GM21717 (cell line): Measurements from ENCODE around the gene MYPOP.
"Not testable (repeated sequence)": the region's sequence is repeated elsewhere in the genome, so short reads cannot be mapped to it uniquely, and the experiment has no call there.

ENCODE experiments used
- ATAC-seq: cut with Tn5 transposase; IDR thresholded peaks from one replicate; pipeline ENCODE4 v1.9.1; 2021; ENCODE audit warnings: mild to moderate bottlenecking, moderate library complexity; ENCODE audit not compliant: unreplicated experiment

MYPOP gene

GRCh38 chr19:45883881-45884681 lies 18.3 kb downstream of the MYPOP start:
- no peak for ATAC-seq

- no peak for ATAC-seq
These were observed 18.9 kb downstream of the MYPOP start for GRCh38 chr19:45883586-45883880.

DNA sequence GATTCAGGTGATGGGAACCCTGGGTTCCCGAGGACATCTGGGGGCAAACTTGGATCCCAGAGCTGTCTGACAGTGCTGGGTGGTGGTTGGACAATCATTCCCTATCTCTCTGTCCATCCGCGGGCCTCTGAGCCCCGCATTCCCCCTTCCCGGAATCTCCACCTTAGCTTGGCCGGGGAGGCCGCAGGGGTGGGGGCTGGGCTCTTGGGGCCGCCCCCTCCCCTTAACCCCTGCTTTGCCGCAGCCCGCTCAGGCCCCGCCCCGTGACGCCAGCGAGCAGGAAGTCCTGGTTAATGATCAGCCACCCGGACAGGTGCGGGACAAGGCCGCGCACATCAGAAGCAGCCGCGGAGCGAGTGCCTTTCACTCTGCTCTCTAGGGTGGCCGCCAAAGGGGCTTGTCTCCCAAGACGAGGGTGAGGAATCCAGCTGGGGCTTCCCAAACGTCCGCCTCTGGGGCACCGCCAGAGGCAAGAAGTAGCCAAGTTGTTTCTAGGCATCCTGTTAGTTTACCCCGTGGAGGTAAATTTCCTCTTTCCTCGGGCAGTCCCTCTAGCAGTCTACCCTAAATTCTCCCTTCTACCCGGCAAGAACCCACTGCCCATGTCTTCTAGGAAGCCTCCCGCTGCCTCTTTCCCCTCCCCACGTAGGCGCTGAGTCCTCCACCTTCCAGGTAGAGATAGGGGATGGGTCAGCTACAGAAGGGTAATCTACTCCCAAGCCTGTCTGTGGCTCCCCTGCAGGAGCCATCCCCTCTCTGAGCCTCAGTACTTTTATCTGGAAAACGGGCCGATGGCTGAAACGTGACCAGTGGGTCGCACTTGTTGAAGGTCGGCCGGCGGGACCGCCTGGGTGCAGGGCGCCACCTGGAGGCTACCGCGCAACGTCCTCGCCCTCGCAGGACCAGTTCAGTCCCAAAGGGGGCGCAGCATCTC lies 19.5 kb downstream of the MYPOP start:
- no peak for ATAC-seq

- no peak for ATAC-seq
These were observed 20.4 kb downstream of the MYPOP start for GRCh38 chr19:45881909-45882528.

DNA sequence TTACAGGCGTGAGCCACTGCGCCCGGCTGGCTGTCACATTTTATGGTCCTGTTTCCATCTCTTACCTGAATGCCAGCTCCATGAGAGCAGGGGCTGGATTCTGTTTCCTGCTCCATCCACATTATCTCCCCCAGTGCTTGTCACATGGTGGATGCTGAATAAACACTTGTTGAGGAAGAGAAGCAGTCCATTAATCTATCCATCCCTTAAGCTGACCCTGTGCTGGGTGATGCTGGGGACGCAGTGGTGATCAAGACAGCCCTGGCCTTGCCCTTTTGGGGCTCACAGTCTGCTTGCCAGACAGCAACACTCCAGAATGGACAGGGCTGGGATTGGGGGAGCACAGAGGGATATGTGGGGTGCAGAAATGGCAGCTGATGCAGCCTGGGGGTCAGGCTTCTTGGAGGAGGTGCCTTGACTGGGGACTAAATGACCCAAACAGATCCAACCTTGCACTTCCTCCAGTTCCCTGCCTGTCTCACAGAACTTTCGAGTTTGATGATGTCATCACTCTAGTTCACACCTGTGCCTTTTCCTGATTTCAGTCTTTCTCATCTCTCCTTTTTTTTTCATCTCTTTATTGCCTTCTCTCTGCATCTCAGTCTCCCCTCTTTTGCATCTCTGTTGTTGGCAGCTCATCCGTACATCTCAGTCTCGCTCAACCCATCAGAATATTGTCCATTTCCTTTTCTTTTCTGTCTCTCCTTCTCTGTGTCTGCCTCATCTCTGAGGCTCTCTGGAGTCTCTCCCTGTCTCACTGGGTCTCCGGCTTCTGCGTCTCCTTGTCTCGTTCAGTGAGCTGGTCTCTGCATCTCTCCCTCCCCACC lies 21.1 kb downstream of the MYPOP start:
- no peak for ATAC-seq

DNA sequence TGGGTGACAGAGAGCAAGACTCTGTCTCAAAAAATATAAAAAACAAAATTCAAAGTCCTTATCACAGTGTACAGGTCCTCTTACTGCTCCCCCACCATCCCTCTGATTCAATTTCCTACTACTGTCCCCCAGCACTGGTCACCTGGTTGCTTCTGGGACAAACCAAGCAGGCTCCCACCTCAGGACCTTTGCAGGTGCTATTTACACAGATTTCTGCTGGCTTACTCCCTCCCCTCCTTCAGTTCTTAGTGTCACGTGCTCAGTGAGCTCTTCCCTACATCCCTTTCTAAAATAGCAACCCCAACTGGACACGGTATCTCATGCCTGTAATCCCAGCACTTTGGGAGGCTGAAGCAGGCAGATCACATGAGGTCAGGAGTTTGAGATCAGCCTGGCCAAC lies 22.4 kb downstream of the MYPOP start:
- no peak for ATAC-seq

- ATAC-seq = no peak
These were observed 23.4 kb downstream of the MYPOP start for GRCh38 chr19:45879055-45879454.

- ATAC-seq = no peak
These were observed 24.2 kb downstream of the MYPOP start for GRCh38 chr19:45878043-45878794.

GRCh38 chr19:45876411-45877197 lies 25.8 kb downstream of the MYPOP start:
- no peak for ATAC-seq

DNA sequence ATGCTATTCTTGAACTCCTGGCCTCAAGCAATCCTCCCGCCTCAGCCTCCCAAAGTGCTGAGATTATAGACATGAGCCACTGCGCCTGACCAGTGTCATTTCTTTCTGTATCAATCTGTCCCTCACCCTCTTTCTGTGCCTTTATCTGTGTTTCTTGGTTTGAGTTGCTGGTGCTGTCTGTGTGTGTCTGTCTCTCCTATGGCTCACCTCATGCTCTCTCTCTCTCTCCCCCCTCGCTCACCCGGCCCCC lies 26.3 kb downstream of the MYPOP start:
- ATAC-seq = no peak

DNA sequence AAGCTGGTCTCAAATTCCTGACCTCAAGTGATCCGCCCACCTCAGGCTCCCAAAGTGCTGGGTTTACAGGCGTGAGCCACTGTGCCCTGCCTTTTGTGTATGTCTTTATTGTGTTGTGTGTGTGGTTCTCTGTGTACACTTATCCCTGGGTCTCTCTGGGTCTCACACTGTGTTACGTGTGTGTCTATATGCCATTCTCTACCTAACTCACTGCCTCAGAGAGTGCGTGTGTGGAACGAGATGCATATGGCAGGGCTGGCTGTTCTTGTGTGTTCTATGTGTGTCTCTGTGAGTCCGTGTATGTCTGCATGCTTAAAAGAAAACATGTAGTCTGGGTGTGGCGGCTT lies 27.8 kb downstream of the MYPOP start:
- no peak for ATAC-seq

- no peak for ATAC-seq
These were observed 29.1 kb downstream of the MYPOP start for GRCh38 chr19:45873219-45873772.

- no peak for ATAC-seq
These were observed 30.1 kb downstream of the MYPOP start for GRCh38 chr19:45872095-45872919.

DNA sequence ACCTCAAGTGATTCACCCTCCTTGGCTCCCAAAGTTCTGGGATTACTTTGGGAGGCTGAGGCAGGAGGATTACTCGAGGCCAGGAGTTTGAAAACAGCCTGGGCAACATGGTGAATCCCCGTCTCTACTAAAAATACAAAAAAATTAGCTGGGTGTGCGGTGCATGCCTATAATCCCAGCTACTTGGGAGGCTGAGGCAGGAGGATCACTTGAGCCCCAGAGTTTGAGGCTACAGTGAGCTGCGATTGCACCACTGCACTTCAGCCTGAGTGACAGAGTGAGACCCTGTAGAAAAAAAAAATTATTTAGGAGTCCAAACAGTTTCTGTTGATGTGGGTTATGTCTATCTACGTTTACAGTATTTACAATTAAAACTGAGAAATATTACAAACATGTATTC lies 31.6 kb downstream of the MYPOP start:
- ATAC-seq = no peak

- not testable (repeated sequence) for ATAC-seq
These were observed 35.2 kb downstream of the MYPOP start for GRCh38 chr19:45867241-45867640.

DNA sequence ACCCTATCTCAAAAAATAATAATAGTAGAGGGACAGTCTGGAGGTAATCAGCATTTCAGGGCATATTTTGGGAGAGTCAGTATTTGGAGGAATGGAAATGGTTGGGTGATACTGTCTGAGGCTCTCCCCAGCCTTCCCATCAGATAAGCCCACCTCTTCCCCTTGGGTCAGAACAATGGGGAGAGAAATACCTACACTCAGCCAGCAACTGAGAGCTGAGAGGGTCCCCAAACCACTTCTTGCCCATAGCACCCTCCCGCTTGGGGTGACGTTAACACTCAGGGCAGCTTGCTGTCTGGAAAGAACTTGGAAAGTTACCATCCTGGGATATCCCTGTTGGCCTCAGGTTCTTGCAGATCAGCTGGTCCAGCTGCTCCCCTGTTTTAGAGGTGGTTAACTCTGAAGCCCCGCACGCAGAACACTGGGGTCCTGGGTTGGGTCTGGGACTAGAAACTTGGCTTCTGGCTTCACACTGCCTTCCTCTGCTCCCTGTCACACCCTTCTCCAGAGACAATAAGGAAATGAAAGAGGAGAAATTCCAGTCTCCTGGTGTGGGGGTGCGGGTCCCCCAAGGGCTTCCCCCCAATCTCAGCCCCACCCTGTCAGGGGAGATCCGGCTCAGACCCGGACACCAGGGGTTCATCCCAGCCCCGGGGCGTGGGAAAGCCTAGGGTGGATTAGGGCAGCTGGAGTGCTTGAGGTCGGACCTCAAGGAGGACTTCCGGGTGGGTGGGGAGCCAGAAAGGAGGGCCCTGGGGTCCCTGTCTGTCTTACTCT lies 35.8 kb downstream of the MYPOP start:
- no peak for ATAC-seq

DNA sequence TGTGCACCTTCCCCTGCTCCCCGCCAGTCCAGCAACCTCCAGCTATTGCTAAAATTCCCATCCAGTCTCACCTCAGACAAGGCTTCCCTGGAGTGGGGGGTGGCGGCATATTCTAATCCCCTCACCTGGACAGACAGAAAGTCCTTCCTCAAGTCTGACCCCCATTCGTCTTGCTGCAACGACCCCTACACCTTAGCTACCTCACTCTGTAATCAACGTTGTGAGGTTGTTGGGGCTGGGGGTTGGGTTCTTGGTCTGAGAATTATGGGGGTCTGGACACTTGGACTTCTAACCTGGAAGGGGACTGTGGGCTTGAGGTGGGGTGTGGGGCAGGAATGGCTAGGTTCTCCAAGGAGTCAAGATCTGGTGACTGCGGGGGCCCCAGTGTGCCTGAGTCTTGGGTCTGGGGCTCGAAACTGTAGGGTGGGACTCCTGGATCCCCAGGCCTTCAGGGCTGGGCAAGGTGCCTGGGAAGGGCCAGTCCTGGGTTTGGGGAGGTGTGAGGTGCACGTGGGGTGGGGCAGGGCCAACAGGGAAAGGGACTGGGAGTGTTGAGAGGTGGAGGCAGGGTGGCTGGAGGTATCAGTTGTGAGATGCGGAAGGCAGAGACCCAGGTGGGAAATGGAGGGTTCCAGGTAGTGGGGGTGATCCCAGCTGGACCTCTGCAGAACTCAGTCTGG lies 37.0 kb downstream of the MYPOP start:
- ATAC-seq = no peak
